ENCODE results near the gene TET2. TPM values are rescaled to one million over a fixed set of nuclear protein-coding genes. Genes with fewer than 3 reads are reported as not detected.

TET2 gene
- total and polyA plus RNA-seq, 7 donors: 2.4 to 30.9 (median 24.6) TPM

DNA sequence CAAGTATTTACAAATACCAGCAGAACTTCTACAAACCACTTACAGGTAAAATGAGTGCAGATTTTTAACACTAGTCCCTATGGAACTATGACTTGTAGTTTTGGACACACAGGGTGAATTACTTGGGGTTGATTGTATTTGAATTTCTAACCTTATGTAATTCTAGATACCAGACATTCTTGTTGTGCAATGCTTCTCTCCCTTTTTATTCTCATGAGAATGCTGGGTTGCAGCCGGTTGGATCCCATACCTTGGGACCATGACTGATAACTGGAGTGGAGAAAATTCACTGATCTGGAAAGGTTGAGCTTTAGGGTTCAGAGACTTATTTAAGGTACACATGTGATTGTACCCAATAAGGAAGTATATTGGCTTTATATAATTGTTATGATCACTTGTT lies 8.8 kb downstream of the TET2 start:
- 76 to 86% methylated on average over 1 of the region's 1 CpG for WGBS, 2 donors
- intact Hi-C loops (cut with DNase I): no loop called here
- TF ChIP-seq EP300 (IDR thresholded peaks at IDR 0.05): no peak
- TF ChIP-seq, protein P1, sequence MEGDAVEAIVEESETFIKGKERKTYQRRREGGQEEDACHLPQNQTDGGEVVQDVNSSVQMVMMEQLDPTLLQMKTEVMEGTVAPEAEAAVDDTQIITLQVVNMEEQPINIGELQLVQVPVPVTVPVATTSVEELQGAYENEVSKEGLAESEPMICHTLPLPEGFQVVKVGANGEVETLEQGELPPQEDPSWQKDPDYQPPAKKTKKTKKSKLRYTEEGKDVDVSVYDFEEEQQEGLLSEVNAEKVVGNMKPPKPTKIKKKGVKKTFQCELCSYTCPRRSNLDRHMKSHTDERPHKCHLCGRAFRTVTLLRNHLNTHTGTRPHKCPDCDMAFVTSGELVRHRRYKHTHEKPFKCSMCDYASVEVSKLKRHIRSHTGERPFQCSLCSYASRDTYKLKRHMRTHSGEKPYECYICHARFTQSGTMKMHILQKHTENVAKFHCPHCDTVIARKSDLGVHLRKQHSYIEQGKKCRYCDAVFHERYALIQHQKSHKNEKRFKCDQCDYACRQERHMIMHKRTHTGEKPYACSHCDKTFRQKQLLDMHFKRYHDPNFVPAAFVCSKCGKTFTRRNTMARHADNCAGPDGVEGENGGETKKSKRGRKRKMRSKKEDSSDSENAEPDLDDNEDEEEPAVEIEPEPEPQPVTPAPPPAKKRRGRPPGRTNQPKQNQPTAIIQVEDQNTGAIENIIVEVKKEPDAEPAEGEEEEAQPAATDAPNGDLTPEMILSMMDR (IDR thresholded peaks at IDR 0.05): no peak
- no peak for TF ChIP-seq POLR2A (IDR thresholded peaks at IDR 0.05)
- TF ChIP-seq POLR2AphosphoS5 (IDR thresholded peaks at IDR 0.05): no peak
- no peak for DNase-seq
- Histone ChIP-seq H3K4me1 (peaks cover 0 to 27% (median 6%) of the 10 kb centered on the region in 4 donors), H3K9me3 (no peaks in the 10 kb centered on the region), H3K36me3 (no peaks in the 10 kb centered on the region), H3K4me3 (no peak overlapping the region), H3K27ac (no peak overlapping the region), H3K27me3 (no peaks in the 10 kb centered on the region)

DNA sequence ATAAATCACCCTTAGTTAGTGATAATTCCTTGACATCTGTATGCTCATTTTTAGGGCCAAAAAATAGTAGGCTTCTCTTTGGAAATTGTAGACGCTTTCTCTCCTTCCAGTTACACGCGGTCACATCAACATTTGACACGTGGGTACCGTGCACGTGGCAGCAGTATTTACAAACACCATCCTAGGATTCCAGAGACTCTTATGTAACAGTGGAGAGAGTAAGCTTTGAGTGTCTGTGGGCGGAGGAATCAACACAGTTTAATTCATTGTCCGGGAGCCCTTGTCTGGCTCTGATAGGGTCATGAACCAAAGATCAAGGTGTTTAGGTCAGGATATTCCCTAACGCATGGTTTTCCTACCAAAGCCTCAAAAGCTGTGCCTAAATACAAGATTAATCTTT lies 12.2 kb downstream of the TET2 start:
- intact Hi-C loops (cut with DNase I): no loop called here
- no peaks in the 10 kb centered on the region for H3K27me3 ChIP-seq
- TF ChIP-seq POLR2AphosphoS5 (IDR thresholded peaks at IDR 0.05) (no peak), POLR2A (IDR thresholded peaks at IDR 0.05) (no peak), EP300 (IDR thresholded peaks at IDR 0.05) (no peak)
- 67 to 85% methylated on average over 9 of the region's 9 CpGs for WGBS, 2 donors
- H3K36me3 ChIP-seq: no peaks in the 10 kb centered on the region
- H3K4me3 ChIP-seq: no peak overlapping the region
- no peaks in the 10 kb centered on the region for H3K9me3 ChIP-seq
- H3K27ac ChIP-seq: no peak overlapping the region
- H3K4me1 ChIP-seq: peaks cover 0 to 40% (median 6%) of the 10 kb centered on the region in 4 donors
- DNase-seq: peak; percentile 56

GRCh38 chr4:105162123-105162796 lies 15.6 kb downstream of the TET2 start:
- no peaks in the 10 kb centered on the region for H3K9me3 ChIP-seq
- H3K4me1 ChIP-seq: peaks cover 0 to 22% (median 6%) of the 10 kb centered on the region in 4 donors
- H3K27ac ChIP-seq: no peak overlapping the region
- WGBS, 2 donors: 54 to 69% methylated on average over 1 of the region's 1 CpG
- H3K27me3 ChIP-seq: no peaks in the 10 kb centered on the region
- intact Hi-C loops (cut with DNase I): no loop called here
- H3K4me3 ChIP-seq: no peak overlapping the region
- no peak for DNase-seq
- no peaks in the 10 kb centered on the region for H3K36me3 ChIP-seq
- TF ChIP-seq POLR2A (IDR thresholded peaks at IDR 0.05) (no peak), EP300 (IDR thresholded peaks at IDR 0.05) (no peak), POLR2AphosphoS5 (IDR thresholded peaks at IDR 0.05) (no peak)
- TF ChIP-seq, protein P1 (IDR thresholded peaks at IDR 0.05): no peak

DNA sequence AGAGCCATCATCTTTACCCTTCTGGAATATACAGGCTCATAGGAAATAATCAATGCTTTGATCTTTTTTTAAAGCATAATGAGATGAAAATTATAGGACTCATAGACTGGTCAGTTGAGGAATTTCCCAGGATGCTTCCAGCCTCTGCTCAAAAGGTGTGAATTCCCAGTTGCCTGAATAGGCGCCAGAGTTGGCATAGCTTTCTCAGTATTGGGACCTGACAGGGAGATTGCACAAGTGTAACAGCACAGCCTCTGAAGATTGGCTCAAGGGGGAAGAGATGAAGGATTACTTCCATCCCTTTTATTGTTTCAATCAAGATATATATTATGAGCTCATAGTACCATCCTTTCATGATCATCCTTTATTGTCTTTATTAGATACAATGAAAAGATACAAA lies 17.9 kb downstream of the TET2 start:
- no peak for TF ChIP-seq EP300 (IDR thresholded peaks at IDR 0.05)
- TF ChIP-seq, protein P1 (IDR thresholded peaks at IDR 0.05): no peak
- no peak for TF ChIP-seq POLR2AphosphoS5 (IDR thresholded peaks at IDR 0.05)
- TF ChIP-seq POLR2A (IDR thresholded peaks at IDR 0.05): no peak
- DNase-seq: no peak
- Histone ChIP-seq H3K36me3 (no peaks in the 10 kb centered on the region), H3K4me3 (no peak overlapping the region), H3K27ac (no peak overlapping the region), H3K4me1 (peaks cover 0 to 17% (median 6%) of the 10 kb centered on the region in 4 donors), H3K9me3 (no peaks in the 10 kb centered on the region), H3K27me3 (no peaks in the 10 kb centered on the region)
- intact Hi-C loops (cut with DNase I): no loop called here
- 97% methylated on average over 1 of the region's 1 CpG for WGBS, 2 donors

DNA sequence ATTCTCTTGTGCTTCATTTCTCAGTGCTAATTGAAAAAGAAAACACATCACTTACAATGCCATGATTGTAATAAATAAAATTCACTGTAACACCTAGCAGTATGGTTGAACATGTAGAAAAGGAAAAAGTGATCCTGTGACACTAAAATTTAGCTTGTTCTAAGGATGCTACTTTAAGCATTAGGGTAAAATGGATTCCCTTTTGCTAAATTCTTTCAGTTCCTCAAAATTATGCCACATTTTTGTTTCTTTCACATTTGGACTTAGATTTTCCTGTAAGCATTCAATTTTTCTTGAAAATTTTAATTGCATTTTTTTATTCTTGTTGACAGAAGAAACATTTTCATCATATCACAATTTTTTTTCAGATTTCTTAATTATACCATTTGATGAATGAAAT lies 19.4 kb downstream of the TET2 start:
- H3K4me1 ChIP-seq: peaks cover 0 to 23% (median 6%) of the 10 kb centered on the region in 4 donors
- no peak for DNase-seq
- H3K27me3 ChIP-seq: no peaks in the 10 kb centered on the region
- no peaks in the 10 kb centered on the region for H3K36me3 ChIP-seq
- H3K4me3 ChIP-seq: no peak overlapping the region
- TF ChIP-seq EP300 (IDR thresholded peaks at IDR 0.05): no peak
- TF ChIP-seq POLR2AphosphoS5 (IDR thresholded peaks at IDR 0.05): no peak
- TF ChIP-seq POLR2A (IDR thresholded peaks at IDR 0.05): no peak
- TF ChIP-seq, protein P1 (IDR thresholded peaks at IDR 0.05): no peak
- intact Hi-C loops (cut with DNase I): no loop called here
- no peak overlapping the region for H3K27ac ChIP-seq
- no peaks in the 10 kb centered on the region for H3K9me3 ChIP-seq

All from sigmoid colon (tissue), 7 donors.